Astrocyte of the hippocampus (primary cell): ENCODE results near the gene CGAS.
"Not testable (repeated sequence)": the region's sequence is repeated elsewhere in the genome, so short reads cannot be mapped to it uniquely, and the experiment has no call there.

ENCODE experiments used
- DNase-seq: peaks from one replicate; pipeline ENCODE4 v3.0.0; 2011; ENCODE audit warnings: low read depth, low spot score

The CGAS gene

GRCh38 chr6:73395875-73396274 is 56.2 kb downstream of the CGAS start:
- no peak for DNase-seq

GRCh38 chr6:73394577-73395354 is 57.3 kb downstream of the CGAS start, which contains the start of gene DDX43:
Gene DDX43, plus strand, starts transcription at chr6:73394828. Its CDS starts 78 bp downstream, at chr6:73394906.
- no peak for DNase-seq

DNA sequence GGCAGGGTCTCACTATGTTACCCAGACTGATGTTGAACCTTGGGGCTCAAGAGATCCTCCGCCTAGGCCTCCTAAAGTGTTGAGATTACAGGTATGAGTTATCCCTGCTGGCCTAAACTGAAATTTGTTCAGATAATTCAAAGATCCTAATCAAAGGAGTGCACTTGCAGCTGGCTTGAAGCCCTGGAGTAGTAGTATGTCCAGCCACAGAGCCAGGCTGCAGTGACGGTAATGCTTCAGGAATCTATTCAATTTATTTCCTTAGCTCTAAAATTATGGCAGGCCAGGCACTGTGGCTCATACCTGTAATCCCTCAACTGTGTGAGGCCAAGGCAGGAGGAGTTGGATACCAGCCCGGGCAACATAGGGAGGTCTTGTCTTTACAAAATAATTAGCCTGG is 58.8 kb downstream of the CGAS start:
- DNase-seq: peak; percentile 12

DNA sequence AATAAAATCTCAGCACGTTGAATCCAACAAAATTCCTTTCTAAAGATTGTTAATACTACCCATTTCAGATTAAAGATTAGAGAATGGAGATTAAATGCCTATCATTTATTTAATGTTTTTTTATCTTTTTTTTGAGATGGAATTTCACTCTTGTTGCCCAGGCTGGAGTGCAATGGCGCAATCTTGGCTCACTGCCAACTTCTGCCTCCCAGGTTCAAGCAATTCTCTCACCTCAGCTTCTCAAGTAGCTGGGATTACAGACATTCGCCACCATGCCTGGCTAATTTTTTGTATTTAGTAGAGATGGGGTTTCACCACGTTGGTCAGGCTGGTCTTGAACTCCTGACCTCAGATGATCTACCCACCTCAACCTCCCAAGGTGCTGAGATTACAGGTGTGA is 59.9 kb downstream of the CGAS start:
- DNase-seq: not testable (repeated sequence)

DNA sequence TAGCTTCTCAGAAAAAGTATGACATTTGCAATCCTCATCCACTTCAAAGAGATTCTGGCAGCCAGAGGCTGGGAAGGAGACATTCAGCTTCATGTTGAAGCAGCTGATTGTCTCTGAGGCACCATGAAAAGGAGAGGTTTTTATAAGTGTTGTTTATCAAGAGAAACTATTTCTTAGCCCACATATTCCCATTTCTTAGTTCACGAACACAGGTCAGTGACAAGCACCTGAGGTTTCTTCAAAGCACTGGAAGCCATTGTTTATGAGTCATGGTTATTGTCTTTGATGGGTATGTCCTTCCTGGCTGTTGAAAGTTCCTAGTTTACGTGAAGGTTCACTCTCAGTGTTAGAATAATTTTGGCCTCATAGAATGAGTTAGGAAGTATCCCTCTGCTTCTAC is 60.4 kb downstream of the CGAS start:
- no peak for DNase-seq

- no peak for DNase-seq
Measured at GRCh38 chr6:73389854-73390253, 62.2 kb downstream of the CGAS start.

DNA sequence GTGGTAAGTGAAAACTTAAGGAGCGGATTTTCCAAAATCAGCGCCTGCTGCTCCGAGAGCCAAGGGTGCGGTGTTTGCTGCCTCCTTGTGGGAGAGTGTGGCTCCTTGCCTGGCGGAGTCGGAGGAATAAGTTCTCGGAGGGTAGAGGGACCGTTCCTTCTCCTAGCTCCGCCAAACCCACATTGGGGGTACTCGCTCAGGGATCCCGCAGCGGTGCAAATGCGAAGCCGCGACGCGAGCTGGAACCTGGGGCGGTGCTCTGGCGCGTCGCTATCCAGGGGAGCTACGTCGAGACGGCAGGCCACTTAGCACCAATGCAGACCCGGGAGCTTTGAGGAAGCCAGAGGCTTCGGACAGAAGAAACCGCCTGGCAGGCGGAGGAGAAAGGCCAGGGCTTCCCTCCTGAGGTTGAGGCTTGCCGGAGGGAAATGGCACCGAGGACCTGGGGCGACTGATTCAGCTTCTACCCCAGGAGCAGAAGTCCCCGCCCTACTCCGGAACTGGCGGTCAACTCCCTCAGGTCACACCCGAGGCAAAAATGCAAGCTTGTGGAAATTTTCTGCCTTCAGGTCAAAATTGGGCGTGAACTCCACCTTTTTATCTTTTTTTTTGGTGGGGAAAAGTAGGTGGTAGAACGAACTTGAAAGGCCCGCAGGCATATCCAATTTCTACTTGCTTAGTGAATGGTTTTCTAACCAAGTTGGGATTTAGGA is 63.1 kb downstream of the CGAS start:
- DNase-seq: peak; percentile 80

DNA sequence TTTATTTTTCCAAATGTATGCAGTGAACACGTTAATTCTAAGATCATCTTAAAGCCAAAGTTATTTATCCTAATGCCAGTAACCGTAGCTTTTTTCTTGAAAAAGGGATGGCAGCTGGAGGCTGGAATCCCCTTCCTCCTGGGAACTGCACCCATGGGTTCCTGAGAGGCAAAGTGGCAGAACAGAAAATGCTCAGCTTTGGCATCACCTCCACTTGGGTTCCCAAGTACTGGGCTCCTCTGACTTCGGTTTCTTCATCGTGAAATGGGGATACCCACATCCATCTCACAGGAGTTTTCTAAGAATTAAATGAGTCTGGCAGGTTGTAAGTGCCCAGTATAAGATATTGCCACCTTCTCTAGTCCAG is 63.7 kb downstream of the CGAS start:
- no peak for DNase-seq

GRCh38 chr6:73382462-73383113 is 69.5 kb downstream of the CGAS start:
- DNase-seq: no peak

DNA sequence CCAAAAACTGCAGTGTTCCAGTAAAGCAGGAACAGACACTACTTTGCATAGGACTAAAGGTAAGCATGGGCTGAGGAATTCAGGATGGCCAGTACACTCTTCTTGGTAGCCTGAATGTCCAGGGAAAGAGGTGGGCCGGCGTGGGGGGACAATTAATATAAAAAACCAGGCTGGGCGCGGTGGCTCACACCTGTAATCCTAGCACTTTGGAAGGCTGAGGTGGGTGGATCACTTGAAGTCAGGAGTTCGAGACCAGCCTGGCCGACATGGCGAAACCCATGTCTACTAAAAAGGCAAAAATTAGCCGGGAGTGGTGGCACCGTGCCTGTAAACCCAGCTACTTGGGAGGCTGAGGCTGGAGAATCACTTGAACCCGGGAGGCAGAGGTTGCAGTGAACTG is 70.6 kb downstream of the CGAS start:
- not testable (repeated sequence) for DNase-seq

DNA sequence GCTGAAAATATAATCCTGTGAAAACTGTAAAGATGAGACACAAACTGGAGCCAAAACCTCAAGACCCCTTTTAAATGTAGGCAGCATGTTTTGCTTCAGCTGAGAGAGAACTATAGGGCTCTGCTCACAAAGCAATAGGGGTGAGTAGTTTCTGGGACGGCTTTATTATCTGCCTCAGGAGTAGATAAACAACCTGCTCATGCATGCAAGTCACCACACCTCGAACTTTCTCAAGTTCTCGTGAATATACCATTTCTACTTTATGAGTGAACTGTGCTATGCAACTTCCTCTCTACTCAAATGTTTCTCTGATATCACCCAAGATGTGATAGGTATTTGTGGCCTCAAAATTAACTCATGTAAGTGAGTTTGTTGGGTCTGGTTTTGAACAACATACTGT is 74.9 kb downstream of the CGAS start:
- no peak for DNase-seq

DNA sequence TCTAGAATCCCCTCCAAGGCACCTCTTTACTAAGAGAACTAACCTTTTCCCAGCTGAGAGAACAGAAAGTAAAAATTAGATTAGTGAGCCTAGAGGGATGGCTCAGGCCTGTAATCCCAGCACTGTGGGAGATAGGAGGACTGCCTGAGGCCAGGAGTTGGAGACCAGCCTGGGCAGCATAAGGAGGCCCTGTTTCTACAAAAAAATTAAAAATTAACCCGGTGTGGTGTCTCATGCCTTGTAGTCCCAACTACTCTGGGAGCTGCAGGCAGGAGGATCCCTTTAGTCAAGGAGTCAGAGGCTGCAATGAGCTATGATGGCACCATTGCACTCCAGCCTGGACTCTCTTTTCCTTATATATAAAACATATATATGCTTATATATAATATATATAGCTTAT is 76.9 kb downstream of the CGAS start:
- no peak for DNase-seq
